ENCODE results near the gene SYNE4. TPM values are rescaled to one million over a fixed set of nuclear protein-coding genes. Genes with fewer than 3 reads are reported as not detected.
"Not testable (repeated sequence)": the region's sequence is repeated elsewhere in the genome, so short reads cannot be mapped to it uniquely, and the experiment has no call there.

SYNE4 gene
- total RNA-seq, 2 experiments from 2014 or later = 1.6 TPM

DNA sequence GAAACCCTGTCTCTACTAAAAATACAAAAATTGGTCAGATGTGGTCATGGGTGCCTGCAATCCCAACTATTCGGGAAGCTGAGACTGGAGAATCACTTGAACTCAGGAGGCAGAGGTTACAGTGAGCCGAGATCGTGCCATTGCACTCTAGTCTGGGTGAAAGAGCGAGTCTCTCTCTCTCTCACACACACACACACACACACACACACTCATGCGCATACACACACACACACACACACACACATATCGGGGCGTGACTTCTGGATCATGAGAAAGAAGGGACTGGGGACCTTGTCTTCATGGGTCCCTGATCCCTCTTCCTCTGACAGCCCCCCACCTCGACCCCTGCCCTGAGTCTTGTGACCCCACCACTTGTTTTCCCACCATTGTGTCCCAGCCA, 25.4 kb downstream of the SYNE4 start:
- intact Hi-C loops (cut with DNase I, micrococcal nuclease) = no loop called here
- DNase-seq (no peak), ATAC-seq (ENCODE audit: poor library complexity) (no peak)
- TF ChIP-seq, protein P1, sequence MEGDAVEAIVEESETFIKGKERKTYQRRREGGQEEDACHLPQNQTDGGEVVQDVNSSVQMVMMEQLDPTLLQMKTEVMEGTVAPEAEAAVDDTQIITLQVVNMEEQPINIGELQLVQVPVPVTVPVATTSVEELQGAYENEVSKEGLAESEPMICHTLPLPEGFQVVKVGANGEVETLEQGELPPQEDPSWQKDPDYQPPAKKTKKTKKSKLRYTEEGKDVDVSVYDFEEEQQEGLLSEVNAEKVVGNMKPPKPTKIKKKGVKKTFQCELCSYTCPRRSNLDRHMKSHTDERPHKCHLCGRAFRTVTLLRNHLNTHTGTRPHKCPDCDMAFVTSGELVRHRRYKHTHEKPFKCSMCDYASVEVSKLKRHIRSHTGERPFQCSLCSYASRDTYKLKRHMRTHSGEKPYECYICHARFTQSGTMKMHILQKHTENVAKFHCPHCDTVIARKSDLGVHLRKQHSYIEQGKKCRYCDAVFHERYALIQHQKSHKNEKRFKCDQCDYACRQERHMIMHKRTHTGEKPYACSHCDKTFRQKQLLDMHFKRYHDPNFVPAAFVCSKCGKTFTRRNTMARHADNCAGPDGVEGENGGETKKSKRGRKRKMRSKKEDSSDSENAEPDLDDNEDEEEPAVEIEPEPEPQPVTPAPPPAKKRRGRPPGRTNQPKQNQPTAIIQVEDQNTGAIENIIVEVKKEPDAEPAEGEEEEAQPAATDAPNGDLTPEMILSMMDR (IDR thresholded peaks at IDR 0.05) = no peak
- H3K36me3 Mint-ChIP-seq (ENCODE audit: low read depth) = no peaks in the 10 kb centered on the region
- no peak overlapping the region for H3K27ac Mint-ChIP-seq
- Histone ChIP-seq H3K36me3 (ENCODE audit: insufficient read depth, low read length) (no peaks in the 10 kb centered on the region), H3K27ac (ENCODE audit: low read depth in 1 of 2, low read length in 2 of 2) (no peak overlapping the region), H3K9me3 (ENCODE audit: control insufficient read depth in 1 of 2, insufficient read depth in 1 of 2, low read length in 2 of 2) (peaks cover 0 to 8% of the 10 kb centered on the region in 2 experiments), H3K27me3 (ENCODE audit: control insufficient read depth in 1 of 2, insufficient read depth in 2 of 2, low read length in 2 of 2) (peaks cover 19 to 34% of the 10 kb centered on the region in 2 experiments), H3K4me3 (ENCODE audit: low read length) (no peak overlapping the region), H3K4me1 (ENCODE audit: insufficient read depth, low read length) (peaks cover 15% of the 10 kb centered on the region)
- H3K4me1 Mint-ChIP-seq (ENCODE audit: low read depth) = peaks cover 8% of the 10 kb centered on the region
- no peaks in the 10 kb centered on the region for H3K9me3 Mint-ChIP-seq
- ChIA-PET POLR2A (no interaction called here), CTCF (no interaction called here)
- H3K27me3 Mint-ChIP-seq = peaks cover 71% of the 10 kb centered on the region
- H3K4me3 Mint-ChIP-seq = no peak overlapping the region

DNA sequence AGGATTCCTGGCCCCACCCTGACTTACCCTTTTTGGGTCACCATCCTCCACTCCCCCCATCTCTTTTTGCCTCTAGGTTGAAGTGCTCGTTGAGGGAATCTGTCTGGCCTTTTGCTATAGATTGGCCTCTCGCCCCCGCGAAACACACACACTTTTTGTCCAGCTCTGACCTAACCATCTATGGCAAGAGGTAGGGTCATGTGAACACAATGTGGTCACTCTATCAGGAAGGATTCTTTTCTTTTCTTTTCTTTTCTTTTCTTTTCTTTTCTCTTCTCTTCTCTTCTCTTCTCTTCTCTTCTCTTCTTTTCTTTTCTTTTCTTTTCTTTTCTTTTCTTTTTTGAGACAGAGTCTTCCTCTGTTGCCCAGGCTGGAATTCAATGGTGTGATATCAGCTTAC, 27.6 kb downstream of the SYNE4 start:
- H3K27me3 ChIP-seq (ENCODE audit: control insufficient read depth in 1 of 2, insufficient read depth in 2 of 2, low read length in 2 of 2) = peaks cover 7 to 24% of the 10 kb centered on the region in 2 experiments
- H3K4me3 Mint-ChIP-seq, POLR2A ChIA-PET: not testable (repeated sequence)

DNA sequence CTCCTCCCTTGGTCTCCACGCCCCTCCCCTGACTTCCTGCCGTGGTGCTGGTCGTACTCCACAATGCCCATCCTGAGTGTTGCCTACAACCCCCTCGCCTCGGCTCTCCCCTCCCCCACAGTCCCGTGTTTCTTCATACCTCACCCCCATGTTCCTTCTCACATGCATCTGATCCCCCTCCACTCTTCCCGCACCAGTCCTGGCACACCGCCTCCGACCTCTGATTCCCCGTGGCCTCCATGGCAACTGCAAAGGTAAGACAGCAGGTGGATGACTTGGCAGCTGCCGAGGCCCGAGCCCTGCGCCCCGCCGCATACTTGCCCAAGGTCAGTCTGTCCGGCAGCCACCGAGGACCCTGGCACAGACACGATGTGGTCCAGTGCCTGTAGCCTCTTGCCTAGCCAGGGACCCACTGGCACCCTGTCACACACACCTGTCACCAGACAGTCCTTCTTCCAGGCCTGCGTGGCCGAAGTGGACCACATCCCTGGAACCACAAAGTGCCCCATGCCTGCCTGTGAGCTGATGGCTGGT, 29.7 kb downstream of the SYNE4 start:
- CTCF ChIA-PET = no interaction called here
- H3K27me3 ChIP-seq (ENCODE audit: control insufficient read depth in 1 of 2, insufficient read depth in 2 of 2, low read length in 2 of 2) = peaks cover 0 to 5% of the 10 kb centered on the region in 2 experiments

More for the DNA sequence above, 27.6 kb downstream of the SYNE4 start:
- ATAC-seq (ENCODE audit: poor library complexity); CTCF ChIA-PET; H3K4me1 Mint-ChIP-seq (ENCODE audit: low read depth); intact Hi-C loops (cut with DNase I, micrococcal nuclease); H3K4me3 ChIP-seq (ENCODE audit: low read length); H3K9me3 Mint-ChIP-seq; H3K36me3 ChIP-seq (ENCODE audit: insufficient read depth, low read length); DNase-seq; H3K27ac ChIP-seq (ENCODE audit: low read depth in 1 of 2, low read length in 2 of 2); H3K27ac Mint-ChIP-seq; H3K36me3 Mint-ChIP-seq (ENCODE audit: low read depth); H3K4me1 ChIP-seq (ENCODE audit: insufficient read depth, low read length): not testable (repeated sequence)
- peaks cover 57% of the 10 kb centered on the region for H3K27me3 Mint-ChIP-seq
- peaks cover 0 to 11% of the 10 kb centered on the region in 2 experiments for H3K9me3 ChIP-seq (ENCODE audit: control insufficient read depth in 1 of 2, insufficient read depth in 1 of 2, low read length in 2 of 2)

More for the DNA sequence above, 29.7 kb downstream of the SYNE4 start:
- peaks cover 0 to 7% of the 10 kb centered on the region in 2 experiments for H3K9me3 ChIP-seq (ENCODE audit: control insufficient read depth in 1 of 2, insufficient read depth in 1 of 2, low read length in 2 of 2)
- H3K4me3 ChIP-seq (ENCODE audit: low read length) = no peak overlapping the region
- Mint-ChIP-seq H3K9me3 (no peaks in the 10 kb centered on the region), H3K4me1 (ENCODE audit: low read depth) (no peaks in the 10 kb centered on the region), H3K36me3 (ENCODE audit: low read depth) (no peaks in the 10 kb centered on the region), H3K27me3 (peaks cover 43% of the 10 kb centered on the region), H3K27ac (no peak overlapping the region), H3K4me3 (no peak overlapping the region)
- DNase-seq (no peak), ATAC-seq (ENCODE audit: poor library complexity) (no peak)
- TF ChIP-seq, protein P1 (IDR thresholded peaks at IDR 0.05) = no peak
- H3K36me3 ChIP-seq (ENCODE audit: insufficient read depth, low read length) = no peaks in the 10 kb centered on the region
- POLR2A ChIA-PET = no interaction called here
- H3K4me1 ChIP-seq (ENCODE audit: insufficient read depth, low read length) = no peaks in the 10 kb centered on the region
- intact Hi-C loops (cut with DNase I, micrococcal nuclease) = no loop called here
- no peak overlapping the region for H3K27ac ChIP-seq (ENCODE audit: low read depth in 1 of 2, low read length in 2 of 2)

All from CD4-positive, alpha-beta T cell (primary cell).